Colonic mucosa (tissue), 4 donors: ENCODE results near the gene CORO1C. TPM values are rescaled to one million over a fixed set of nuclear protein-coding genes. Genes with fewer than 3 reads are reported as not detected.

Experiments
- DNase-seq: peaks from one replicate; pipeline ENCODE4 v3.0.0-alpha.2; 2020
- H3K27ac ChIP-seq: fragments of 200-600 bp; one replicate; pipeline ENCODE4 v1.8.0; 2021
- H3K27me3 ChIP-seq: fragments of 200-600 bp; one replicate; pipeline ENCODE4 v1.8.0; 2021
- H3K36me3 ChIP-seq: fragments of 200-600 bp; one replicate; pipeline ENCODE4 v1.8.0; 2021
- H3K4me1 ChIP-seq: fragments of 200-600 bp; one replicate; pipeline ENCODE4 v1.8.0; 2021; ENCODE audit warnings: mild to moderate bottlenecking
- H3K4me3 ChIP-seq: fragments of 200-600 bp; one replicate; pipeline ENCODE4 v1.8.0; 2021
- H3K9ac ChIP-seq, 2 donors: one replicate each; pipeline ENCODE4 v1.7.0; 2013; ENCODE audit warnings: control low read depth in 2 of 2, low read depth in 2 of 2, low read length in 2 of 2
- H3K9me3 ChIP-seq: fragments of 200-600 bp; one replicate; pipeline ENCODE4 v1.8.0; 2021
- intact Hi-C: fragments of 100-400 bp; cut with DNase I; formaldehyde crosslinking; loops from one replicate; pipeline ENCODE4 v1.14.1; 2022
- total RNA-seq, 2 donors: library from RNA; stranded (reverse); fragmentation: NEBNext Ultra II Directional in 1 of 2; extraction: Animal tissue kit (Norgen Biotek cat#: 25700) in 1 of 2; gene quantifications; one replicate each; pipeline ENCODE4 v1.2.1, GENCODE V29; 2021
- TF ChIP-seq, protein P1 (sequence below): fragments of 200-600 bp; IDR thresholded peaks from one replicate; pipeline ENCODE4 v1.8.0; 2022; ENCODE audit warnings: antibody characterized with exemption, mild to moderate bottlenecking
- donor health status: healthy.
- donor health status: DM: no; HTN: no; CAD: no.
- donor health status: DM: no; HTN: no; CAD: no.

The CORO1C gene
- total RNA-seq: 100 to 1,000 TPM; 112 to 166 TPM

- peak within 1 kb of the TSS; percentile 58 for H3K4me3 ChIP-seq
- peak; percentile 99 for DNase-seq
- intact Hi-C loops: no loop called here
- H3K27me3 ChIP-seq: no peaks in the 10 kb centered on the region
- TF ChIP-seq, protein P1, sequence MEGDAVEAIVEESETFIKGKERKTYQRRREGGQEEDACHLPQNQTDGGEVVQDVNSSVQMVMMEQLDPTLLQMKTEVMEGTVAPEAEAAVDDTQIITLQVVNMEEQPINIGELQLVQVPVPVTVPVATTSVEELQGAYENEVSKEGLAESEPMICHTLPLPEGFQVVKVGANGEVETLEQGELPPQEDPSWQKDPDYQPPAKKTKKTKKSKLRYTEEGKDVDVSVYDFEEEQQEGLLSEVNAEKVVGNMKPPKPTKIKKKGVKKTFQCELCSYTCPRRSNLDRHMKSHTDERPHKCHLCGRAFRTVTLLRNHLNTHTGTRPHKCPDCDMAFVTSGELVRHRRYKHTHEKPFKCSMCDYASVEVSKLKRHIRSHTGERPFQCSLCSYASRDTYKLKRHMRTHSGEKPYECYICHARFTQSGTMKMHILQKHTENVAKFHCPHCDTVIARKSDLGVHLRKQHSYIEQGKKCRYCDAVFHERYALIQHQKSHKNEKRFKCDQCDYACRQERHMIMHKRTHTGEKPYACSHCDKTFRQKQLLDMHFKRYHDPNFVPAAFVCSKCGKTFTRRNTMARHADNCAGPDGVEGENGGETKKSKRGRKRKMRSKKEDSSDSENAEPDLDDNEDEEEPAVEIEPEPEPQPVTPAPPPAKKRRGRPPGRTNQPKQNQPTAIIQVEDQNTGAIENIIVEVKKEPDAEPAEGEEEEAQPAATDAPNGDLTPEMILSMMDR: peak; percentile 62
- no peaks in the 10 kb centered on the region for H3K9me3 ChIP-seq
- H3K4me1 ChIP-seq: peaks cover 20% of the 10 kb centered on the region
- H3K27ac ChIP-seq: peak within 1 kb of the TSS; percentile 94
- peak within 1 kb of the TSS; percentile 93 to 99 for H3K9ac ChIP-seq
- no peaks in the 10 kb centered on the region for H3K36me3 ChIP-seq
These were observed at the start of gene CORO1C for GRCh38 chr12:108731105-108731865. TSS of gene CORO1C (minus strand) at chr12:108731518. CDS start at chr12:108701318, 30,200 bp downstream.

DNA sequence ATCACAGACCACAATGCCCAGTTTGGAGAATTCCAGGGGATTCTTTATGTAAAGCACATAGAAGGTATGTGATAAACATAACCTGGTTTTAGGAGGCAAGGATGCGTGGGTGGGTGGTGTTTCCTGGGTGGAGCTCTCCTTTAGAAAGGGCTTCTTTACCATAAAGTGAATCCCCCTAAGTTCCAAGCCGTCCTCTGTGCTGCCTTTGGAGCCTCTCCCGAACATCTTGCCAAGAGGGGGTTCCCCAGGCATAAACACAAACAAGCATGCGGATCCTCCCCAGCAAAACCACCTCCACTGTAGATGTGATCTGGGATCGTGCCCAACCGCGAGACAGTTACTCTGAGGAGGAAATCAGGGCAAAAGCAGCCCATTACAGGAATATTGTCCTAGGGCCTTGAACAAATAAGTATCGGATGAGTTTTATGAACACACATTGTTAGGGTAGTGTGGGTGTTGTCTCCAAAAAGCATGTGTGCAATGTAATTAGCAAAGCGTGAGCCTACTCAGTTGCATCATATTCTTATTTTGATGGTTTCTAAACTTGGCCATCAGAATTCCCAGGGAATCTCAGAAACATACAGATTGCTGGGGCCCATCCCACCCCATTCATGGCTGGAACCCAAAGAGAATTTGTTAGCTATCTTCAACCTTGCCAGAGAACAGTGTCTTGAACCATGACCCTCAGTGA is 48.8 kb upstream of the CORO1C start:
- H3K27me3 ChIP-seq: no peaks in the 10 kb centered on the region
- no peaks in the 10 kb centered on the region for H3K4me1 ChIP-seq
- no peaks in the 10 kb centered on the region for H3K9me3 ChIP-seq
- TF ChIP-seq, protein P1: no peak
- no peak overlapping the region for H3K9ac ChIP-seq
- intact Hi-C loops: no loop called here
- H3K4me3 ChIP-seq: no peak overlapping the region
- no peaks in the 10 kb centered on the region for H3K36me3 ChIP-seq
- H3K27ac ChIP-seq: no peak overlapping the region
- DNase-seq: no peak

DNA sequence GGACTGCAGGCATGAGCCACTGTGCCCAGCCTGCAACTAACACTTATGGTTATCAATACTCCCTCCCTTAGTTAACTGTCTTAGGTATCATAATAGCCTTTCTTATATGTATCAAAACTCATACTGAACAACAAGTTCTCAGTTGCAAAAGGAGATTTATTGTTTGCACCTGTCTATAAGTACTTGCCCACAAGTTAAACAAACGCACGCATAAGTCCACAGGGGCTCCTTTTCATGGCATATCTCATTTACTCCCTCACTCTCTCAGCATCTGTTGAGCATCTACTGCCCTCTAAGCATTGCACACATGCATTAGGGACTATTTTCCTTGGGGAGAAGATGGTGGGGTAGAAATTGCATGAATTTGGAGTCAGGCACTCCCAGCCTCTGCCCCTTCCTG is 46.7 kb upstream of the CORO1C start:
- Histone ChIP-seq H3K9me3 (no peaks in the 10 kb centered on the region), H3K4me3 (no peak overlapping the region), H3K9ac (no peak overlapping the region), H3K4me1 (no peaks in the 10 kb centered on the region), H3K27me3 (no peaks in the 10 kb centered on the region), H3K27ac (no peak overlapping the region), H3K36me3 (no peaks in the 10 kb centered on the region)
- no peak for DNase-seq
- intact Hi-C loops: no loop called here
- TF ChIP-seq, protein P1: no peak

DNA sequence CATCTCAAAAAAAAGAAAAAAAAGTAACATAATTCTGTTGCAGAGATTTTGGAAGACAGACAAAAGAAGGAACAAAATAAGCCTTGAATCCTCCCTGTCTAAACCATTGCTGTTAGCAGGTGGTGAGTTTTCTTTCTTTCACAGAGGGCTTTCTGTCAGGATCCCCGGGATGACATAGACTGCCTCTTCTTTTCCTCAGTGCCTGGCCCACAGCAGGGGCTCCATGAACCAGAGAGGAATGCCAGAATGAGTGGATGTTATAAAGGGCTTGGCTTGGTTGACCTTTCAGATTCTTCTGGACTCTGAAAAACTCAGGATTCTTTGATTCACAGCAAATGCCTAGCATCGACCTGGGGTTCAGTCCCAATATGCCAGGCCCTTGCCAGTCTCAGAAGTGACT is 45.8 kb upstream of the CORO1C start:
- DNase-seq: no peak
- TF ChIP-seq, protein P1: no peak
- Histone ChIP-seq H3K27me3 (no peaks in the 10 kb centered on the region), H3K9me3 (no peaks in the 10 kb centered on the region), H3K4me1 (no peaks in the 10 kb centered on the region), H3K36me3 (no peaks in the 10 kb centered on the region), H3K9ac (no peak overlapping the region), H3K4me3 (no peak overlapping the region), H3K27ac (no peak overlapping the region)
- intact Hi-C loops: no loop called here

GRCh38 chr12:108773798-108774788 is 42.8 kb upstream of the CORO1C start:
- no peak overlapping the region for H3K4me3 ChIP-seq
- intact Hi-C loops: no loop called here
- H3K9me3 ChIP-seq: no peaks in the 10 kb centered on the region
- H3K27me3 ChIP-seq: no peaks in the 10 kb centered on the region
- H3K4me1 ChIP-seq: no peaks in the 10 kb centered on the region
- peak overlapping the region in 1 of 2 donors; percentile 35 for H3K9ac ChIP-seq
- peak overlapping the region; percentile 63 for H3K27ac ChIP-seq
- peak; percentile 71 for DNase-seq
- TF ChIP-seq, protein P1: no peak
- H3K36me3 ChIP-seq: no peaks in the 10 kb centered on the region
